Body of pancreas (tissue), 4 donors: ENCODE results near the gene ARFIP1. TPM values are rescaled to one million over a fixed set of nuclear protein-coding genes. Genes with fewer than 3 reads are reported as not detected.
"Not testable (repeated sequence)": the region's sequence is repeated elsewhere in the genome, so short reads cannot be mapped to it uniquely, and the experiment has no call there.

ENCODE experiments used
- ATAC-seq: fragments of 150-250 bp; one replicate; pipeline ENCODE4 v1.9.1; 2016
- DNase-seq, 4 donors: peaks; one replicate each; pipeline ENCODE4 v3.0.0-alpha.2; 2019
- H3K27ac ChIP-seq, 4 donors: fragments of 200-600 bp; sonication (generic); 1 replicate in 3 of 4; 2 replicates in 1 of 4; pipeline versions ENCODE4 v1.5.1 to v1.6.1; 2016 to 2019; ENCODE audit warnings: mild to moderate bottlenecking in 1 of 4, mixed read lengths in 1 of 4, moderate library complexity in 1 of 4
- H3K27me3 ChIP-seq, 2 donors: fragments of 200-600 bp; sonication (generic); one replicate each; pipeline ENCODE4 v1.6.0; 2016; ENCODE audit warnings: mild to moderate bottlenecking in 1 of 2
- H3K36me3 ChIP-seq, 2 donors: fragments of 200-600 bp; sonication (generic); replicated peaks in 1 of 2; 2 replicates each; pipeline ENCODE4 v1.5.1; 2016; ENCODE audit warnings: low read depth in 2 of 2; ENCODE audit not compliant: insufficient read depth in 1 of 2
- H3K4me1 ChIP-seq: fragments of 200-600 bp; sonication (generic); one replicate; pipeline ENCODE4 v1.6.0; 2016
- H3K4me3 ChIP-seq, 2 donors: fragments of 200-600 bp; sonication (generic); 1 replicate in 1 of 2; 2 replicates in 1 of 2; pipeline ENCODE4 v1.5.1; 2016 to 2019
- H3K9me3 ChIP-seq, 3 donors: fragments of 200-600 bp; sonication (generic); 1 replicate in 2 of 3; 2 replicates in 1 of 3; pipeline ENCODE4 v1.5.1; 2016
- POLR2A ChIP-seq, 3 donors: fragments of 450-650 bp; IDR thresholded peaks; one replicate each; pipeline ENCODE4 v1.6.1; 2016; ENCODE audit warnings: antibody characterized with exemption in 3 of 3, mild to moderate bottlenecking in 2 of 3
- WGBS, 2 donors: methylation state at CpG; one replicate each; pipeline ENCODE4 v1.1.5; 2017; 5-methylcytosine and 5-hydroxymethylcytosine counted together
- intact Hi-C: fragments of 100-400 bp; cut with DNase I; formaldehyde crosslinking; loops from one replicate; pipeline ENCODE4 v1.15.1; 2023
- total RNA-seq, 2 donors: library from RNA; depleted of rRNA; stranded (reverse); fragments of >200 nt; gene quantifications; one replicate each; pipeline ENCODE4 v1.1.0, GENCODE V29; 2016
- TF ChIP-seq, protein P1 (sequence below), 7 experiments: fragments of 450-650 bp in 4 of 7; fragments of 200-600 bp in 3 of 7; sonication (generic) in 3 of 7; IDR thresholded peaks; one replicate each; pipeline ENCODE4 v1.5.1; 2016 to 2019; ENCODE audit warnings: antibody characterized with exemption in 7 of 7

The ARFIP1 gene
- total RNA-seq, 2 donors from 2014 or later: 13.8 to 17.4 TPM

DNA sequence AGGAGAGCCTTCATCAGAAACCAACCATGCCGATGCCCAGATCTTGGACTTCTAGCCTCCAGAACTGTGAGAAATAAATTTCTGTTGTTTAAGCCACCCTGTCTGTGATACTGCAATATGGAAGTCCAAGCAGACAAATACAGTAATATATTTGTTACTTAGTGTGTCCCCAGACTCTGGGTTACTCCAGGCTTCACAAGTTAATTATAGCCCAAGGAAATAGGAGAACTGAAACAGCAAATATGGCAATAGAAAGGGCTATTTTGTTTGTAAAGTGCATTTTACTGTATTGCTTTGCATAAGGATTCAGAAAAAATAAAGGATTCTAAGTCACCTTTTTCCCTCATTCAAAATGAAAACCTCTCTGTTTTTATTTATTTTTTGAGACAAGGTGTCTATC lies 16.0 kb upstream of the ARFIP1 start:
- 88 to 100% methylated on average over 1 of the region's 1 CpG for WGBS, 2 donors
- no peaks in the 10 kb centered on the region for H3K9me3 ChIP-seq
- TF ChIP-seq POLR2A (IDR thresholded peaks at IDR 0.05): no peak
- TF ChIP-seq, protein P1, sequence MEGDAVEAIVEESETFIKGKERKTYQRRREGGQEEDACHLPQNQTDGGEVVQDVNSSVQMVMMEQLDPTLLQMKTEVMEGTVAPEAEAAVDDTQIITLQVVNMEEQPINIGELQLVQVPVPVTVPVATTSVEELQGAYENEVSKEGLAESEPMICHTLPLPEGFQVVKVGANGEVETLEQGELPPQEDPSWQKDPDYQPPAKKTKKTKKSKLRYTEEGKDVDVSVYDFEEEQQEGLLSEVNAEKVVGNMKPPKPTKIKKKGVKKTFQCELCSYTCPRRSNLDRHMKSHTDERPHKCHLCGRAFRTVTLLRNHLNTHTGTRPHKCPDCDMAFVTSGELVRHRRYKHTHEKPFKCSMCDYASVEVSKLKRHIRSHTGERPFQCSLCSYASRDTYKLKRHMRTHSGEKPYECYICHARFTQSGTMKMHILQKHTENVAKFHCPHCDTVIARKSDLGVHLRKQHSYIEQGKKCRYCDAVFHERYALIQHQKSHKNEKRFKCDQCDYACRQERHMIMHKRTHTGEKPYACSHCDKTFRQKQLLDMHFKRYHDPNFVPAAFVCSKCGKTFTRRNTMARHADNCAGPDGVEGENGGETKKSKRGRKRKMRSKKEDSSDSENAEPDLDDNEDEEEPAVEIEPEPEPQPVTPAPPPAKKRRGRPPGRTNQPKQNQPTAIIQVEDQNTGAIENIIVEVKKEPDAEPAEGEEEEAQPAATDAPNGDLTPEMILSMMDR (IDR thresholded peaks at IDR 0.05): no peak
- intact Hi-C loops: no loop called here
- ATAC-seq (no peak), DNase-seq (no peak)
- no peaks in the 10 kb centered on the region for H3K27me3 ChIP-seq
- no peak overlapping the region for H3K27ac ChIP-seq
- H3K4me1 ChIP-seq: no peaks in the 10 kb centered on the region
- H3K36me3 ChIP-seq: no peaks in the 10 kb centered on the region
- H3K4me3 ChIP-seq: no peak overlapping the region

DNA sequence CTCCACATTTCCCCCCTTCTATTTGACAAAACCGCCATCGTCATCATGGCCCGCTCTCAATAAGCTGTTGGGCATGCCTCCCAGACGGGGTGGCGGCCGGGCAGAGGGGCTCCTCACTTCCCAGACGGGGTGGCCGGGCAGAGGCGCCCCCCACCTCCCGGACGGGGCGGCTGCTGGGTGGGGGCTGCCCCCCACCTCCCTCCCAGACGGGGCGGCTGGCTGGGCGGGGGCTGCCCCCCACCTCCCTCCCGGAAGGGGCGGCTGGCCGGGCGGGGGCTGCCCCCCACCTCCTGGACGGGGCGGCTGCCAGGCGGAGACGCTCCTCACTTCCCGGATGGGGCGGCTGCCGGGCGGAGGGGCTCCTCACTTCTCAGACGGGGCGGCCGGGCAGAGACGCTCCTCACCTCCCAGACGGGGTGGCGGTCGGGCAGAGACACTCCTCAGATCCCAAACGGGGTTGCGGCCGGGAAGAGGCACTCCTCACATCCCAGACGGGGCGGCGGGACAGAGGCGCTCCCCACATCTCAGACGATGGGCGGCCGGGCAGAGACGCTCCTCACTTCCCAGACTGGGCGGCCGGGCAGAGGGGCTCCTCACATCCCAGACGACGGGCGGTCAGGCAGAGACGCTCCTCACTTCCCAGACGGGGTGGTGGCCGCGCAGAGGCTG lies 14.6 kb upstream of the ARFIP1 start:
- intact Hi-C loops, H3K4me1 ChIP-seq, DNase-seq, H3K9me3 ChIP-seq, H3K36me3 ChIP-seq, H3K27ac ChIP-seq, H3K27me3 ChIP-seq, H3K4me3 ChIP-seq, ATAC-seq: not testable (repeated sequence)
- 91 to 96% methylated on average over 14 to 37 of the region's 54 CpGs for WGBS, 2 donors

DNA sequence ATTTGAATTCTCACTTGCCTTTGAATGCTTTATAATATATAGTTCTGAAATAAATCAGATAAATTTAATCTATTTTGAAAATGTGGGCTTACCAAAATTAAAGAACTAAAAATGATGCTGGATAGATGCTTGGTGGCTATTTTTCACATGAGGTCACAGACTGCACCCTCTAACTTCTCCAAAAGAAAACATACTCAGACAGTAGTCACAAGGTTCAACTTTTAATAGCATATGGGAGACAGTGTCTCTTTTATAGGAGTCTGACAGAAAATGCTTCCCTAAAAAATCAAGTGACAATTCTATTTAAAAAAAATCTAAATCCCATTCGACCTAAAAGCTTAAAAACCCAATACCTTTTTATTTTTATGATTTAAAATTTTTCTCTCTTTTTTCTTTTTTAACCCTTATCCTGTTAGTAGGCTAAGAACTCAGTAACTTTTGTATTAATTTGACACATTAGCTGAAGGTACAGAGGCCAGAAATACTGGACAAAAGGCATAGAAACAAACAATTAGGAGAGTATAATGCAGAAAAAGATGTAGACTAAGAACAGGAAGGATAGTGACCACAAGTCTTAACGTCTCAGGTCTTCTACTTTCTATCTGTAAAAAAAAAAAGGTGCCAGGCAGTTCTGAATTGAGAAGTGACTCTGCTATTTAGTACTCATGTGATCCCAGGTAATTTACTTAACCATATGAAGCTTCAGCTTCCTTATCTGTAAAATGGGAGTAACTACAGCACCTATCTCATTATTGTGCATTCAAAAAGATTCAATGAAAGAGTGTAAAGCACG lies 7.8 kb upstream of the ARFIP1 start:
- intact Hi-C loops: no loop called here
- no peaks in the 10 kb centered on the region for H3K4me1 ChIP-seq
- no peak overlapping the region for H3K27ac ChIP-seq
- DNase-seq (no peak), ATAC-seq (no peak)
- TF ChIP-seq, protein P1 (IDR thresholded peaks at IDR 0.05): no peak
- no peak for TF ChIP-seq POLR2A (IDR thresholded peaks at IDR 0.05)
- no peaks in the 10 kb centered on the region for H3K27me3 ChIP-seq
- H3K4me3 ChIP-seq: no peak overlapping the region
- WGBS, 2 donors: 53 to 64% methylated on average over 3 of the region's 3 CpGs
- no peaks in the 10 kb centered on the region for H3K36me3 ChIP-seq
- H3K9me3 ChIP-seq: no peaks in the 10 kb centered on the region

DNA sequence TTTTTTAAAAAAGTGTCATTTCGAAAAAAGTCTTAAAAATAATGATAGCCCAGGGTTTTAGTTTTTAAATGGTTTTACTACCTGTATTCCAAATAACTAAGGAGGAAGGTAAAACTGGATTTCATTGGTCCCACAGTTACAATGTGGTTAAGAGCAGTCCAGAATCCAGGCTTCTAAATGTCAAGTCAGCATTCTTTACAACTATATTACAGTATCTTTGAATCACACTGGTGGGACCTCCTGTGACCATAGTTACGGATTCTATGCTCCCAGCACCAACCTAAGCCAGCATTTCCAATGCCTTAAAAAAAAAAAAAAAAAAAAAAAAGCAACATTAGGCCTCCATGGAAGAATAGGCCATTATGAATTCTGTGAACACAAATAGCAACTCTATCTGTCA lies 6.4 kb upstream of the ARFIP1 start:
- no peaks in the 10 kb centered on the region for H3K9me3 ChIP-seq
- intact Hi-C loops: no loop called here
- 90% methylated on average over 2 of the region's 2 CpGs for WGBS, 2 donors
- no peaks in the 10 kb centered on the region for H3K27me3 ChIP-seq
- ATAC-seq (no peak), DNase-seq (no peak)
- no peaks in the 10 kb centered on the region for H3K36me3 ChIP-seq
- no peak overlapping the region for H3K4me3 ChIP-seq
- H3K4me1 ChIP-seq: no peaks in the 10 kb centered on the region
- H3K27ac ChIP-seq: no peak overlapping the region
- TF ChIP-seq, protein P1 (IDR thresholded peaks at IDR 0.05): no peak
- no peak for TF ChIP-seq POLR2A (IDR thresholded peaks at IDR 0.05)

DNA sequence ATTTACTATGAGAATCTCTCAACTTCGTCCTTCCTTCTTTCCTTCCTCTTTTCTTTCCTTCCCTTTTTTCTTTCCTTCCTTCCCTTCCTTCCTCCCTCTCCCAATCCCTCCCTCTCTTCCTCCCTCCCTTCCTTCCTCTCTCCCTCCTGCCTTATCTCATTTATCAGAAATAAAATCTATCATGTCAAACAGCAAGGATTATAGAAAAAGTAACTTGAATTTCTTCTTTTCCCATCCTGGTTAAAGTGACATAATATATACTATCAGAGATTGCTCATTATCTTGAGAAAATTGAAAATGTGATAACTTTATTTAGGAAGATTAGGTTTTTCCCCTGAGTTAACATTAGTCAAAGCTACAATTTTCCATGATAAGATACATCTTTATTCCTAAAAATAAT lies 5.8 kb upstream of the ARFIP1 start:
- H3K27ac ChIP-seq: no peak overlapping the region
- WGBS, 2 donors: 50 to 56% methylated on average over 1 of the region's 1 CpG
- TF ChIP-seq, protein P1 (IDR thresholded peaks at IDR 0.05): no peak
- TF ChIP-seq POLR2A (IDR thresholded peaks at IDR 0.05): no peak
- ATAC-seq (no peak), DNase-seq (no peak)
- no peaks in the 10 kb centered on the region for H3K9me3 ChIP-seq
- no peaks in the 10 kb centered on the region for H3K27me3 ChIP-seq
- no peak overlapping the region for H3K4me3 ChIP-seq
- intact Hi-C loops: no loop called here
- peaks cover 5% of the 10 kb centered on the region for H3K4me1 ChIP-seq
- H3K36me3 ChIP-seq: no peaks in the 10 kb centered on the region
